ENCODE data around the gene PPP4R3A.

- TF ChIP-seq CTCF (IDR thresholded peaks at IDR 0.05; ENCODE audit: extremely low read depth in 1 of 2, insufficient read depth in 1 of 2, low read depth in 1 of 2, low read length in 2 of 2) (no peak), EZH2 (IDR thresholded peaks at IDR 0.05; ENCODE audit: borderline replicate concordance, low read depth, low read length, severe bottlenecking) (no peak), POLR2A (IDR thresholded peaks at IDR 0.05; ENCODE audit: low read depth, low read length) (peak; percentile 8), MAX (IDR thresholded peaks at IDR 0.05; ENCODE audit: insufficient read depth, insufficient read length) (peak; percentile 87)
These were observed 92.1 kb downstream of the PPP4R3A start for GRCh38 chr14:91417983-91418386.
